Activated effector memory CD4-positive, alpha-beta T cell treated with Interleukin-2 at 50 U/mL for 16 hours (primary cell): ENCODE results near the gene ESYT2.
"Not testable (repeated sequence)": the region's sequence is repeated elsewhere in the genome, so short reads cannot be mapped to it uniquely, and the experiment has no call there.

Experiments
- DNase-seq: peaks from one replicate; pipeline ENCODE4 v3.0.0-alpha.2; 2020

Gene ESYT2, protein sequence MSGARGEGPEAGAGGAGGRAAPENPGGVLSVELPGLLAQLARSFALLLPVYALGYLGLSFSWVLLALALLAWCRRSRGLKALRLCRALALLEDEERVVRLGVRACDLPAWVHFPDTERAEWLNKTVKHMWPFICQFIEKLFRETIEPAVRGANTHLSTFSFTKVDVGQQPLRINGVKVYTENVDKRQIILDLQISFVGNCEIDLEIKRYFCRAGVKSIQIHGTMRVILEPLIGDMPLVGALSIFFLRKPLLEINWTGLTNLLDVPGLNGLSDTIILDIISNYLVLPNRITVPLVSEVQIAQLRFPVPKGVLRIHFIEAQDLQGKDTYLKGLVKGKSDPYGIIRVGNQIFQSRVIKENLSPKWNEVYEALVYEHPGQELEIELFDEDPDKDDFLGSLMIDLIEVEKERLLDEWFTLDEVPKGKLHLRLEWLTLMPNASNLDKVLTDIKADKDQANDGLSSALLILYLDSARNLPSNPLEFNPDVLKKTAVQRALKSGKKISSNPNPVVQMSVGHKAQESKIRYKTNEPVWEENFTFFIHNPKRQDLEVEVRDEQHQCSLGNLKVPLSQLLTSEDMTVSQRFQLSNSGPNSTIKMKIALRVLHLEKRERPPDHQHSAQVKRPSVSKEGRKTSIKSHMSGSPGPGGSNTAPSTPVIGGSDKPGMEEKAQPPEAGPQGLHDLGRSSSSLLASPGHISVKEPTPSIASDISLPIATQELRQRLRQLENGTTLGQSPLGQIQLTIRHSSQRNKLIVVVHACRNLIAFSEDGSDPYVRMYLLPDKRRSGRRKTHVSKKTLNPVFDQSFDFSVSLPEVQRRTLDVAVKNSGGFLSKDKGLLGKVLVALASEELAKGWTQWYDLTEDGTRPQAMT

DNA sequence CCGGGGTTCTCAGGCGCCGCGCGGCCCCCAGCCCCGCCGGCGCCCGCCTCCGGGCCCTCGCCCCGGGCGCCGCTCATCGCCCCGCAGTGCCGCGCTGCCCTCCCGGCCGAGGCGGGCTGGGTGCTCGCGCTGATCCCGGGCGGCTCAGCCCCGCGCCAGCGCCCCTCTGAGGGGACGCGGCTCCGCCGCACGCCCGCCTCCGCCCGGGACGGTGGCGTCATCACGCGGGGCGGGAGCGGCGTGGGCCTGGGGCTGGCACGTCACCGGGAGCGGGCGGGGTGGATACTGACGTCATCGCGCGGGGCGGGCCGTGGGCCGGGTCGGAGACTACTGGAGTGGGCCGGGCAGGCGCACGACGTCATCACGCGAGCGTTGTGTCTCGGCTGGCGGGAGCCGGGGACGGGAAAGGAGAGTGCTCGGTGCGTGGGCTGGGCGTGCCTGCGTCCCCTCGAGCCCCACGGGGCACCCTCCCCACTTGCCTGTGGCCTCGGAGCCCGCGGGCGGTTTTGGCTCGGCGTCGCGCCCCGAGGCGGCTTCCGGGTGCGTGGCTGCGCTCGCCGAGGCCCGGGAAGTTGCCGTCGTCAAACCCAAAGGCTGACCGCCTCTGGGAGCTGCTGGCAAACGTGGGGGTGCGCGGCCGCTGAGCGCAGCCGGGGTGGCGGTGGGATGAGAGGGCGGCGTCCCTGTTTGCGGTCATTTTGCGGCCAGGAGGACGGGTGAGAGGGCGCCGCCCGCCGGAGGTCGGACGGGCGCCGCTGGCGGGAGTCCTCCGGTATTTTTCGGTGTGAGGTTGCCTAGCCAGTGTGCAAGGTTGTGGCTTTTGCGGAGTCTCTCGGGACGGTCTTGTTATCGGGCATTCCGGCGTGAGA is at the start of gene ESYT2:
Gene ESYT2, minus strand, starts transcription at position 168 of the 869 bp plus-strand sequence. Its CDS starts 91 bp downstream, at position 77.
- peak; percentile 99 for DNase-seq

DNA sequence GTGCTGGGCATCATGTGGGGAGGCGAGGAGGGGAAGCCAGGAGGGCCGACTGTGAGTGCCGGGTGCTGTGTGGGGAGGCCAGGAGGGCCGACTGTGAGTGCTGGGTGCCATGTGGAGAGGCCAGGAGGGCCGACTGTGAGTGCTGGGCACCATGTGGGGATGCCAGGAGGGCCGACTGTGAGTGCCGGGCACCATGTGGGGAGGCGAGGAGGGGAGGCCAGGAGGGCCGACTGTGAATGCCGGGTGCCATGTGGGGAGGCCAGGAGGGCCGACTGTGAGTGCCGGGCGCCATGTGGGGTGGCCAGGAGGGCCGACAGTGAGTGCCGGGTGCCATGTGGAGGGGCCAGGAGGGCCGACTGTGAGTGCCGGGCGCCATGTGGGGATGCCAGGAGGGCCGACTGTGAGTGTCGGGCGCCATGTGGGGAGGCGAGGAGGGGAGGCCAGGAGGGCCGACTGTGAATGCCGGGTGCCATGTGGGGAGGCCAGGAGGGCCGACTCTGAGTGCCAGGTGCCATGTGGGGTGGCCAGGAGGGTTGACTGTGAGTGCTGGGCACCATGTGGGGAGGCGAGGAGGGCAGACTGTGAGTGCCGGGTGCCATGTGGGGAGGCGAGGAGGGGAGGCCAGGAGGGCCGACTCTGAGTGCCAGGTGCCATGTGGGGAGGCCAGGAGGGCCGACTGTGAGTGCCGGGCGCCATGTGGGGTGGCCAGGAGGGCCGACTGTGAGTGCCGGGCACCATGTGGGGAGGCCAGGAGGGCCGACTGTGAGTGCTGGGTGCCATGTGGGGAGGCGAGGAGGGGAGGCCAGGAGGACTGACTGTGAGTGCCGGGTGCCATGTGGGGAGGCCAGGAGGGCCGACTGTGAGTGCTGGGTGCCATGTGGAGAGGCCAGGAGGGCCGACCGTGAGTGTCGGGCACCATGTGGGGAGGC is 49.1 kb upstream of the ESYT2 start:
- DNase-seq: not testable (repeated sequence)

DNA sequence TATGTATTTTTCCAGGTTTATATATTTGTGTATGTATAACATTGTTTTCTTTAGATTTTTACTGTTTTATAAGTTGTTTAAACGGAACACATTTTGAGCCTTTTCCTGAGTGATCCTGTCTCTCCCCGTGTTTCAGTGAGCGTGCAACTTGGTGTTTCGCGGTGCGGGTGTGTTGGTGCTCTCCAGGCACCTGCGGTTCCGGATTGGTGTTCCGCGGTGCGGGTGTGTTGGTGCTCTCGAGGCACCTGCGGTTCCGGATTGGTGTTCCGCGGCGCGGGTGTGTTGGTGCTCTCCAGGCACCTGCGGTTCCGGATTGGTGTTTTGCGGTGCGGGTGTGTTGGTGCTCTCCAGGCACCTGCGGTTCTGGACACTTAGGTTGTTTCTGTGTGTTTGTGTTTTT is 47.7 kb upstream of the ESYT2 start:
- DNase-seq: no peak

DNA sequence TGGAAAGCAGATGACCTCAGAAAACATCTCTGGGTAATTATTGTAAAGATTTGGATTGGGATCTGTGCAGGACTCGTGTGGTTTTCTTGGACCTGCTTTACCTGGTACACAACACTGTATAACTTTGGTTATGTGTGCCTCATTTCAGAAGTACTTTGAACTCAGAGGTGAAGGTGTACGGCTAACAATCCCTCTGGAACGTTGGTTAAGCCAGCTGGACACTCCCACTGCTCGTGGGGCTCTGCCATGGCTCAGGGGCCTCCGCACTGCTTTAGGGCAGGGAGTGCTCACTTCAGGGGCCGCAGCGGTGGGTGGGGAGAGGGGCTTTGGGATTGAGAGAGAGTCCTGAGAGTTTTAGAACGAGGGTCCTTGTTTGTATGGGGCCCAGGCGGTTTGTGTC is 40.6 kb upstream of the ESYT2 start:
- no peak for DNase-seq

DNA sequence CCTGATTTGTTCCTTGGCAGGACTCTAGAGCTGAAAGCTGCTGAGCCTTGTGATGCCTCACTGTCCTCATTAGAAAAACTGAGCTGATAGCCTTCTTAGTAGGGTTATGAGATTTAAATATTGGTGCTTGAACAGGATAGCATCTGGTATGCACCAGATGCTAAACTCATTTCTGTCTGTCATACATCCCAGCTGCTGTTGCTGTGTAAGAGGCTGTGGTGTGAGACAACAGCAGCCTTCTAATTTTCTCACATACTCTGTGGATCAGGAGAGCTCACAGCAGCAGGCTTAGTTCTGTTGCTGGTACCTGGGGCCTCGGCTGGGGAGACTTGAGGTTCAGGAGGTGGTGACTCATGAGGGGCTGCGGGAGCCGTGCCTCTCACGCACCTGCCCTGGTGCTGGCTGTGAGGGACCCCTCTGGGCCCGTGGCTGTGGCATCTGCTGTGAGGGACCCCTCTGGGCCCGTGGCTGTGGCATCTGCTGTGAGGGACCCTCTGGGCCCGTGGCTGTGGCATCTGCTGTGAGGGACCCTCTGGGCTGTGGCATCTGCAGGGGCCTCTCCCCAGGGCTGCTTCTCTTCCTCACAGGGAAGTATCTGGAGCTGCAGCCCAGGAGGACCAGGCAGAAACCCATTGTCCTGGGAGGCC is 39.6 kb upstream of the ESYT2 start:
- no peak for DNase-seq

DNA sequence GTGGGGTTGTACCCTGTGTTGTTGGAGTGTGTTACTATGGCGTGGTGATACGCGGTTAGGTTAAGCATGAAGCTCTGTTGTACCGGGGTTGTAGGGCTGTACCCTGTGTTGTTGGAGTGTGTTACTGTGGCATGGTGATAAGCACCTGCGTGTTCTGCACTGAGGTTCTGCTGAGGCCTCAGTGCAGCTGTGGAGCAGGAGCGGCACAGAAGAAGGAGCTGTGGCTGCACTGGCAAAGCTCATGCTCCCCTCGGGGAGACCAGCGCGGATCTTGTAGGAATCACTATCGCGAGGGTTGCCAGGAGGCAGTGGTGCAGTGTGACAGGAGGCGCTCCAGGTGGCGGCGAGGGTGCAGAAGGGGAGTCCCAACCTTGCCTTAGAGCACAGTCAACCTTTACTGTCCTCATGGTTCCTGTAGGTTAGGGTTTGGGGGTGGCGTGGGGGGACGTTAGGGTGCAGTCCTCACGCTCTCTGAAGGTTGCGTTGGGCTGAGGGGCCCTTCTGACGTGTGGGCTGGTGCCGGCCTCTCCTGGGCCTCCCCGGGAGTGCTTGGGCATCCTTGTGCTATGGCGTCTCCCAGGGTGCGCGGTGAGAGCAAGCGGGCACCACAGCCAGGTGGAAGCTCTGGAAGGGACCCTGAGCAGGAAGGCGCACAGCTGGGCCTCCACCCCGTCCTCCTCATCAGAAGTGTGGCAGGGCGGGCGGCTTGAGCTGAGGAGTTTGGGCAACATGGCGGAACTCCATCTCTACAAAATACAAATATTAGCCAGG is 38.1 kb upstream of the ESYT2 start:
- no peak for DNase-seq

DNA sequence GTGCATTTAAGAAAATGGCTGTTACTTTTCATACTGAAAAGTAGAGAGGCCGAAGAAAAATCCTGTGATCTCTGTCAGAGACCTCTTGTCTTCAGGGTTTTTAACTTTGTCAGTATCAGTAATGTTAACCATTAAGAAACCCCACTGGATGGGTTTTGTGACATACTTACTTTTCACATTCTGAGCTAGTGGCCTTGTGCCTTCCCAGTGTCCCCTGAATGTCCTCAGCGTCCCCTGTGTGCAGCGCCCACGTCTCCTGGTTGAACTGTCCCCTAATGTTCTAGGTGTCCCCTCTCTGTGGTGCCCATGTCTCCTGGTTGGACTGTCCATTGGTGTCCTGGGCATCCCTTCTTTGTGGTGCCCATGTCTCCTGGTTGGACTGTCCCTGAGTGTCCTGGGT is 36.7 kb upstream of the ESYT2 start:
- DNase-seq: no peak

DNA sequence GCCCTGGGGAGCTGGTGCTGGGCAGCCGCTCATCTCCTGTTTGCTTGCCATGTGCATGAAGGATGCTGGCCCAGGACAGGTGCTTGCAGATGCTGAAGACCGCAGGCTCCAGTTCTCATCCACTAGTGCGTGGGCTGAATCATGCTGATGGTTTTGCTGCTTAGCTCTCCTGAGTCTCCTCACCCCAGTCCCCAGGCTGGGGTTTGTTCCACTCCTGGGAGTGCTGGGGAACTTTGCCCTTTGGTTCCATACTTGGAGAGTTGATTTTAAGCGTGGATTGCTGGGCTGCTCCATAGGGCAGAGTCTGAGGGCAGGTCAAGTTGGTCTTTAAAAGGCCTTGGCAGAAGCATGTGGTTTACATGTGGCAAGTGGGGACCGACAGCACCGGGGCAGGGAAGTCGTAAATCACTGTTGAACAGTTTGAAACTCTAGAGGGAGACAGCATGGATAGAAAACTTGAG is 36.2 kb upstream of the ESYT2 start:
- DNase-seq: no peak

DNA sequence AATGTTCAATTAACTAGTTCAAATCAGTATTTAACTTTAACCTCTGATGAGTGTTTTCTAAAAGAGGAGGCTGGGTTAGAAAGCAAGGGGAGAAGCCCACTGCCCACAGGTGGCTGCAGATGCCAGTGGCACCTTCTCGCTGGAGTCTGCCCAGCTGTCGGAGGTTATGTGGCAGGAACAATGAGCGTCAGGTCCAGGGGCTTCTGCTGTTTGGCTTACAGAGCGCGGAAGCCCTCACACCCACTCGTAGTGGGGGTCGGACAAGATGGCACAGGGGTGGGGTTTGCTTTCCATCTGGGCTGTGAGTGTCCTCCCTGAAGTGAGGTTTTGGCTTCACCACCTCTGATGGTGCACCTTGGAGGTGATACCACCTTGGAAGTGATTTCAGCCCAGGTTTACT is 35.5 kb upstream of the ESYT2 start:
- no peak for DNase-seq

DNA sequence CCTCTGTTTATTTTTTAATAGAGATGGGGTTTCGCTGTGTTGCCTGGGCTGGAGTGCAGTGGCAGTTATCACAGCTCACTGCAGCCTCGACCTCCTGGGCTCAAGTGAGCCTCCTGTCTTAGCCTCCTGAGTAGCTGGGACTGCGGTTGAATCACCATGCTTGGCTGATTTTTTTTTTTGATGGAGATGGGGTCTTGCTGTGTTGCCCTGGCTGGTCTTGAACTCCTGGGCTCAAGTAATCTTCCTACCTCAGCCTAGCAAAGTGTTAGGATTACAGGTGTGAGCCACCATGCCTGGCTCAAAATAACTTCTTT is 35.2 kb upstream of the ESYT2 start:
- DNase-seq: no peak

DNA sequence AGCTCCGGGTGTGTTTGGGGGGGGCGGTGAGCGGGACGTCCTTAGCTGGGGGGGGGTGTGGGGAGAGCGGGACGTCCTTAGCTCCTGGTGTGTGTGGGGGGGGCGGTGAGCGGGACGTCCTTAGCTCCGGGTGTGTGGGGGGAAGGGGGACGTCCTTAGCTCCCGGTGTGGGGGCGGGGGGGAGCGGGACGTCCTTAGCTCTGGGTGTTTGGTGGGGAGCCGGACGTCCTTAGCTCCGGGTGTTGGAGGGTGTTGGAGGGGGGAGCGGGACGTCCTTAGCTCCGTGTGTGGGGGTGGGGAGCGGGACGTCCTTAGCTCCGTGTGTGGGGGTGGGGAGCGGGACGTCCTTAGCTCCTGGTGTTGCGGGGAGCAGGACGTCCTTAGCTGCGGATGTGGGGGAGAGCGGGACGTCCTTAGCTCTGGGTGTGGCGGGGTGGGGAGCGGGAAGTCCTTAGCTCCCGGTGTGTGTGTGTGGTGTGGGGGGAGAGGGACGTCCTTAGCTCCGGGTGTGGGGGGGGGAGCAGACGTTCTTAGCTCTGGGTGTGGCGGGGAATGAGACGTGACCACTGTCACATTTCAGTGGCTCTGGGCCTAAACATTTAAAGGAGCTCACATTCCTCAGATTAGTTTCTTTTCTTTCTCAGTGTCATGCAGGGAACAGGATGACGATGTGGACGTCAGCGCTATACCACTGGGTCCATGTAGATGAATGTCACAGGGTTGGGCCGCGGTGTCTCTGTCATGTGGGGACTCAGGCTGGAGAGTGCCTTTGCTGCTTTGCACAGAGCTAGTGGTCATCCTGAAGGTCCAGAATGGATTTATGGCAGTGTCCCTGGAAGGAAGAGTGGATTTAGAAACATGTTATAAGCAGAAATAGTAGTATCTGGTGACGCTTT is 34.5 kb upstream of the ESYT2 start:
- peak; percentile 7 for DNase-seq

DNA sequence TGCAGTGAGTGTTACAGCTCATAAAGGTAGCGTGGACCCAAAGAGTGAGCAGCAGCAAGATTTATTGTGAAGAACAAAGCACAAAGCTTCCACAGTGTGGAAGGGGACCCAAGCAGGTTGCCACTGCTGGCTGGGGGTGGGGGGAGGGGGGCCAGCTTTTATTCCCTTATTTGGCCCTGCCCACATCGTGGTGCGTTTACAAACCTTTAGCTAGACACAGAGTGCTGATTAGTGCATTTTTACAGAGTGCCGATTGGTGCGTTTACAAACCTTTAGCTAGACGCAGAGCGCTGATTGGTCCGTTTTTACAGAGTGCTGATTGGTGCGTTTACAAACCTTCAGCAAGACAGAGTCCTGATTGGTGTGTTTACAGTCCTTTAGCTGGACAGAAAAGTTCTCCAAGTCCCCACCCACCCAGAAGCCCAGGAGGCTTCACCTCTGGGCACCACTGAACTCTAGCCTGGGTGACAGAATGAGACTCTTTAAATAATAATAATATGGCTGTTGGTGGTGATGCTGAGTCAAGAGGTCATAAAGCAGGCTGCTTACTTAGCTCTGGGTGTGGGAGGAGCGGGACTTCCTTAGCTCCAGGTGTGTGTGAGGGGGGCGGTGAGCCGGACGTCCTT is 33.8 kb upstream of the ESYT2 start:
- DNase-seq: peak; percentile 6

DNA sequence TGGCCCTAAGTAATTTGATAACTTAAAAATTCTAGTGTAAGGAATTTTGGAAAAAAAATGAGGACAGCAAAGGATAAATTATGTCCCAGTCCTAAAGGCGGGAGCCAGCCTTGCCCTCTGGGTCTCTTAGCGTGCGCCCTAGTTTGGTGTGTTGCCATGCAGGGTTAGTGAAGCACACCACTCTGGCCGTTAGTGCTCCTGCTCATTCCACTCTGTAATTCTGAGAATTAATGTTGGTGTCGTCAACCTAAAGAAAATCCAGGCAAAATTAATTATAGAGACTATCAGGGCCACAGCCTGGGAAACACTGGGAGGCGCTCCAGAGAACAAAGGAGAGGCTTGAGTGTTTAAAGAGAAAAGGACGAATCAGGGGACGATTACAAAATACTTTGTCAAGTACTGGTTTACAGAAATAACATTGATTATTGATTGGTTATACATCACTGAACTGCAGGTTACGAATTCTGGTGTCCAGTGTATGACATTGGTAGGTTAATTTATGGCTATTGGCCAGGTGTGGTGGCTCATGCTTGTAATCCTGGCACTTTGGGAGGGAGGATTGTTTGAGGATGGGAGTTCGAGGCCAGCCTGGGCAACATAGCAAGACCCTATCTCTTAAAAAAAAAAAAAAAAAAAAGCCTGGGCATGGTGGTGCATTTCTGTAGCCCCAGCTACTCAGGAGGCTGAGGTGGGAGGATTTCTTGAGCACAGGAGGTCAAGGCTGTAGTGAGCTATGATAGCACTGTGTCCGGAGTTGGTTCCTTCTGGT is 32.8 kb upstream of the ESYT2 start:
- DNase-seq: no peak

DNA sequence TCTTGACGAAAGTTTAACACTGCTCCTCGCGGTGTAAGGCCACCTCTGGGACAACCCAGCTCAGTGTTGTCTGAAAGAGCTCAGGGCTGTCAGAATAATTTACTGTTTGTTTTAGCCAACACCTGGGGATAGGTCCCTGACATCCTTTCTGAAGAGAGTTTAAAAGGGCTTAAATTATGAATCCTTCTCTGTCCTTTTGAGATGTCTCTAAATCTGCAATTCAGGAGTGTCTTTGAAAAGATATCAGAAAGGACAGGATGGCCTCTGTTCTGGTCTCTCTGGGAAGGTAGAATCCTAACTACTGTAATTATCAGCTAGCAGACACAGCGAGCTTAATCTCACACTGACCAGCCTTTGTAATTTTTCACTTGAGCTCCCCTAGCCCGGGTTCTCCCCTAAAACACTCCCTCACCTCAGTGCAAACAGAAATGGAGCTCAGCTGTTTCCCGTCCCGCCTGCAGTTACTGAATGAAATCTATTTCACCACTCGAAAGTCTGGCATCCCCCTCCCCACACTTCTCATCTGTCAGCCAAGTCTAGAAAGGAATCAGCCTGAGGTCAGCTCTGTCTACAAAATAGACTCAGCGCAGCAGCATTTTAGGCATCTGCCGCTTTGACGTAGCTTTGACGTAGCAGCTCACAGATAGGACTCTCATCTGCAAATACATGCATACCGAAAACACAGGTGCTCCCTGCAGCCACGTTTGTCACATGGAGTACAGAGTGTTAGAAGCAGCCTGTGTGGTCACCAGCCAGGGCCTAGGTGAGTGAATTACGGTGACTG is 31.9 kb upstream of the ESYT2 start:
- no peak for DNase-seq

DNA sequence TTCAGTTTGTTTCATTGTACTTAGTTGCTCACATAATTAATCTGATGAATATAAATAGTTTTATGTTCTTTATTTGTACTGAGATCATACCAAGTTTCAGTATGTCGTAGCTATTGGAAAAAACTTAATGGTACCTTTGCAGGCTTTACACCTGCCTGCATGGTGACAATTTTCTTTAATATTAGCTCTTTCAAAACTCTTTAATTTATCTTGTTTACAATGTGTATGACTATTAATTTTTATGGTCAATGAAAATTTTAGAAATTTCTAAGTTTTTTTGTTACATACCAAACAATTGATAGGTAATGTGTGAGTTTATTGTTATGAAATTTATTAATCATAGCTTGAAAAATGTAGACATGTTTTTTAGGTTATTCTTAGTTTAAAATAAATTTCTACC is 31.1 kb upstream of the ESYT2 start:
- no peak for DNase-seq

DNA sequence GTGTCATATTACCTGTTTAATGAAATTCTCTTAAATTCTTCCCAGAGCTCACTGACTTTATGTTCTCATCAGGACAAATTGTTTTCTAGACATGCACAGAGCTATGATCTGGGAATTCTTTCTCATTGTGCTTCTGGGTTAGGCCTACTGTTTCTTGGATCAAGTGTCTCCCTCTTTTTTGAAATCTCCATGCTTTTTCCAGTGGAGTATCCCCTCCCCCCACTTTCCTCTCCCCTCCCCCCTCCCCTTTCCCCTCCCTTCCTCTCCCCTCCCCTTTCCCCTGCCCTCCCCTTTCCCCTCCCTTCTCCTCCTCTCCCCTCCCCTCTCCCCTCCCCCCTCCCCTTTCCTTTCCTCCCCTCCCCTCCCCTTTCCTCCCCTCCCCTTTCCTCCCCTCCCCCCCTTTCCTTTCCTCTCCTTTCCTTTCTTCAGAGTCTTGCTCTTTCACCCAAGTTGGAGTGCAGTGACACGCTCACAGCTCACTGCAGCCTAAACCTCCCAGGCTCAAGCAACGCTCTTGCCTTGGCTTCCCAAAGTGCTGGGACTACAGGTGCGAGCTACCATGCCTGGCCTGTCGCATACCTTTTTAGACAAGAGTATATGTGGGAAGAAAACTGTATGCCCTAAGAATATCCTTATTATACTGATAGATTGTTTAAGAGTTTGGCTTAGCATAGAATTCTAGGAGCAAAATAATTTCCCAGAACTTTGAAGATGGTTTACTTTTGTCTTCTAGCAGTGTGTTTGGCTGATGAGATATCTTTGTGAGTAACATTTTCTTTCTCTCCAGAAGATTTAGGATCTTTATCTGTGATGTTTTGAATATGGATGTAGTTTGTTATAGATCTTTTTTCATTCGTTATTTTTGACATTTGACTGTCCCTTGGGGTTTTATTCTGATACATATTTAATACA is 29.5 kb upstream of the ESYT2 start:
- no peak for DNase-seq
